ENCODE results near the gene RNF32. TPM values are rescaled to one million over a fixed set of nuclear protein-coding genes. Genes with fewer than 3 reads are reported as not detected.

RNF32 gene
- total RNA-seq, 2 donors from 2014 or later, result 0.79 TPM; not detected in 1

GRCh38 chr7:156676263-156676662, 35.7 kb downstream of the RNF32 start:
- peaks cover 48% of the 10 kb centered on the region for H3K36me3 ChIP-seq
- H3K9me3 ChIP-seq, result no peaks in the 10 kb centered on the region
- no peaks in the 10 kb centered on the region for H3K4me1 ChIP-seq
- no peak for DNase-seq (ENCODE audit: low spot score)
- no peaks in the 10 kb centered on the region for H3K27me3 ChIP-seq
- no peak overlapping the region for H3K27ac ChIP-seq
- H3K4me3 ChIP-seq, result no peak overlapping the region
- TF ChIP-seq CTCF (IDR thresholded peaks at IDR 0.05), result no peak

- DNase-seq (ENCODE audit: low spot score), result no peak
- TF ChIP-seq CTCF (IDR thresholded peaks at IDR 0.05), result no peak
- H3K4me1 ChIP-seq, result no peaks in the 10 kb centered on the region
- no peaks in the 10 kb centered on the region for H3K9me3 ChIP-seq
- no peak overlapping the region for H3K4me3 ChIP-seq
- H3K27me3 ChIP-seq, result no peaks in the 10 kb centered on the region
- H3K36me3 ChIP-seq, result peaks cover 43% of the 10 kb centered on the region
- no peak overlapping the region for H3K27ac ChIP-seq
These were observed 36.9 kb downstream of the RNF32 start for GRCh38 chr7:156677374-156678054.

GRCh38 chr7:156680281-156680680, 39.7 kb downstream of the RNF32 start:
- Histone ChIP-seq H3K36me3 (peaks cover 36% of the 10 kb centered on the region), H3K4me3 (no peak overlapping the region), H3K4me1 (no peaks in the 10 kb centered on the region), H3K9me3 (no peaks in the 10 kb centered on the region), H3K27ac (no peak overlapping the region), H3K27me3 (no peaks in the 10 kb centered on the region)
- no peak for DNase-seq (ENCODE audit: low spot score)
- no peak for TF ChIP-seq CTCF (IDR thresholded peaks at IDR 0.05)

GRCh38 chr7:156682928-156683327, 42.4 kb downstream of the RNF32 start:
- no peaks in the 10 kb centered on the region for H3K9me3 ChIP-seq
- DNase-seq (ENCODE audit: low spot score), result no peak
- peaks cover 22% of the 10 kb centered on the region for H3K36me3 ChIP-seq
- H3K4me3 ChIP-seq, result no peak overlapping the region
- H3K27me3 ChIP-seq, result no peaks in the 10 kb centered on the region
- no peak for TF ChIP-seq CTCF (IDR thresholded peaks at IDR 0.05)
- no peaks in the 10 kb centered on the region for H3K4me1 ChIP-seq
- no peak overlapping the region for H3K27ac ChIP-seq

GRCh38 chr7:156684251-156684650, 43.7 kb downstream of the RNF32 start:
- H3K27me3 ChIP-seq, result no peaks in the 10 kb centered on the region
- no peak overlapping the region for H3K27ac ChIP-seq
- H3K4me3 ChIP-seq, result no peak overlapping the region
- no peaks in the 10 kb centered on the region for H3K4me1 ChIP-seq
- no peak for TF ChIP-seq CTCF (IDR thresholded peaks at IDR 0.05)
- no peak for DNase-seq (ENCODE audit: low spot score)
- peaks cover 9% of the 10 kb centered on the region for H3K36me3 ChIP-seq
- H3K9me3 ChIP-seq, result no peaks in the 10 kb centered on the region

- TF ChIP-seq CTCF (IDR thresholded peaks at IDR 0.05), result no peak
- Histone ChIP-seq H3K4me1 (no peaks in the 10 kb centered on the region), H3K27ac (no peak overlapping the region), H3K4me3 (no peak overlapping the region), H3K9me3 (no peaks in the 10 kb centered on the region), H3K36me3 (peaks cover 5% of the 10 kb centered on the region), H3K27me3 (no peaks in the 10 kb centered on the region)
- no peak for DNase-seq (ENCODE audit: low spot score)
These were observed 44.1 kb downstream of the RNF32 start for GRCh38 chr7:156684661-156685060.
